HEK293 (cell line): ENCODE results near the gene SLC22A4.
A peak's percentile ranks its signal among the peaks of the same experiment; 100 is the strongest.

Source experiments
- ELK4 ChIP-seq: IDR thresholded peaks from 2 replicates; pipeline ENCODE4 v1.6.1; 2011; ENCODE audit warnings: mild to moderate bottlenecking, low read depth, low read length, borderline replicate concordance
- GFI1B ChIP-seq: fragments of 450-650 bp; formaldehyde crosslinking; IDR thresholded peaks from 2 replicates; pipeline ENCODE4 v1.5.1; 2016; ENCODE audit warnings: missing biosample characterization, missing genetic modification characterization
- HOXD13 ChIP-seq: sonication (generic); formaldehyde crosslinking; IDR thresholded peaks from 2 replicates; pipeline ENCODE4 v1.8.0; 2022; ENCODE audit warnings: missing genetic modification reagents, borderline replicate concordance
- MEIS1 ChIP-seq: sonication (generic); formaldehyde crosslinking; IDR thresholded peaks from 2 replicates; pipeline ENCODE4 v1.8.1; 2022; ENCODE audit warnings: missing genetic modification reagents, mild to moderate bottlenecking, borderline replicate concordance
- PATZ1 ChIP-seq: fragments of 450-650 bp; formaldehyde crosslinking; IDR thresholded peaks from 2 replicates; pipeline ENCODE4 v1.5.1; 2016; ENCODE audit warnings: missing biosample characterization, missing genetic modification characterization
- TSHZ1 ChIP-seq: fragments of 450-650 bp; formaldehyde crosslinking; IDR thresholded peaks from 2 replicates; pipeline ENCODE4 v1.5.1; 2016; ENCODE audit warnings: missing biosample characterization, missing genetic modification characterization, borderline replicate concordance
- YY1 ChIP-seq: fragments of 450-650 bp; formaldehyde crosslinking; IDR thresholded peaks from 2 replicates; pipeline ENCODE4 v1.5.1; 2018; ENCODE audit warnings: missing biosample characterization, missing genetic modification characterization
- ZBTB21 ChIP-seq: fragments of 450-650 bp; formaldehyde crosslinking; IDR thresholded peaks from 2 replicates; pipeline ENCODE4 v1.5.1; 2017; ENCODE audit warnings: missing biosample characterization, missing genetic modification characterization
- ZFP3 ChIP-seq: fragments of 450-650 bp; formaldehyde crosslinking; IDR thresholded peaks from 2 replicates; pipeline ENCODE4 v1.5.1; 2016; ENCODE audit warnings: low read depth, missing biosample characterization, missing genetic modification characterization
- ZNF10 ChIP-seq: fragments of 450-650 bp; formaldehyde crosslinking; IDR thresholded peaks from 2 replicates; pipeline ENCODE4 v1.5.1; 2017; ENCODE audit warnings: missing biosample characterization, missing genetic modification characterization
- ZNF121 ChIP-seq: fragments of 450-650 bp; formaldehyde crosslinking; IDR thresholded peaks from 2 replicates; pipeline ENCODE4 v1.5.1; 2016; ENCODE audit warnings: missing biosample characterization, missing genetic modification characterization
- ZNF148 ChIP-seq: fragments of 450-650 bp; formaldehyde crosslinking; IDR thresholded peaks from 2 replicates; pipeline ENCODE4 v1.5.0; 2017; ENCODE audit warnings: missing biosample characterization, missing genetic modification characterization, borderline replicate concordance
- ZNF157 ChIP-seq: fragments of 450-650 bp; formaldehyde crosslinking; IDR thresholded peaks from 2 replicates; pipeline ENCODE4 v1.5.1; 2016; ENCODE audit warnings: missing biosample characterization, missing genetic modification characterization
- ZNF175 ChIP-seq: fragments of 450-650 bp; formaldehyde crosslinking; IDR thresholded peaks from 2 replicates; pipeline ENCODE4 v1.5.1; 2016; ENCODE audit warnings: missing biosample characterization, missing genetic modification characterization
- ZNF274 ChIP-seq, 2 experiments: fragments of 200-500 bp in 1 of 2; fragments of 450-650 bp in 1 of 2; sonication (Bioruptor generic) in 1 of 2; formaldehyde crosslinking in 1 of 2; IDR thresholded peaks; 2 replicates each; pipeline versions ENCODE4 v1.5.1 to v1.6.1; 2014 to 2016; ENCODE audit warnings: borderline replicate concordance in 1 of 2, inconsistent platforms in 1 of 2, low read length in 1 of 2, missing biosample characterization in 1 of 2, missing genetic modification characterization in 1 of 2
- ZNF302 ChIP-seq: fragments of 450-650 bp; formaldehyde crosslinking; IDR thresholded peaks from 2 replicates; pipeline ENCODE4 v1.5.1; 2016; ENCODE audit warnings: missing biosample characterization, missing genetic modification characterization, low read depth
- ZNF366 ChIP-seq: fragments of 450-650 bp; formaldehyde crosslinking; conservative IDR thresholded peaks from 2 replicates; pipeline ENCODE4 v1.5.1; 2016; ENCODE audit warnings: missing biosample characterization, missing genetic modification characterization
- ZNF416 ChIP-seq: fragments of 450-650 bp; formaldehyde crosslinking; IDR thresholded peaks from 2 replicates; pipeline ENCODE4 v1.5.1; 2016; ENCODE audit warnings: missing biosample characterization, missing genetic modification characterization
- ZNF548 ChIP-seq: fragments of 450-650 bp; formaldehyde crosslinking; IDR thresholded peaks from 2 replicates; pipeline ENCODE4 v1.5.1; 2016; ENCODE audit warnings: missing biosample characterization, missing genetic modification characterization
- ZNF555 ChIP-seq: fragments of 450-650 bp; formaldehyde crosslinking; conservative IDR thresholded peaks from 2 replicates; pipeline ENCODE4 v1.5.1; 2017; ENCODE audit warnings: missing biosample characterization, mild to moderate bottlenecking, missing genetic modification characterization, inconsistent platforms
- ZNF558 ChIP-seq: fragments of 450-650 bp; formaldehyde crosslinking; IDR thresholded peaks from 2 replicates; pipeline ENCODE4 v1.5.1; 2016; ENCODE audit warnings: missing biosample characterization, missing genetic modification characterization
- ZNF561 ChIP-seq: fragments of 450-650 bp; IDR thresholded peaks from 2 replicates; pipeline ENCODE4 v1.5.1; 2018; ENCODE audit warnings: missing biosample characterization, missing genetic modification characterization, borderline replicate concordance
- ZNF626 ChIP-seq: fragments of 450-650 bp; sonication (Bioruptor Pico); formaldehyde crosslinking; IDR thresholded peaks from 2 replicates; pipeline ENCODE4 v1.5.1; 2018; ENCODE audit warnings: missing biosample characterization, missing genetic modification characterization, inconsistent platforms
- ZNF777 ChIP-seq: fragments of 450-650 bp; formaldehyde crosslinking; IDR thresholded peaks from 2 replicates; pipeline ENCODE4 v1.5.1; 2017; ENCODE audit warnings: missing biosample characterization, missing genetic modification characterization, borderline replicate concordance
- ZSCAN16 ChIP-seq: fragments of 450-650 bp; formaldehyde crosslinking; IDR thresholded peaks from 2 replicates; pipeline ENCODE4 v1.5.1; 2016; ENCODE audit warnings: missing biosample characterization, missing genetic modification characterization
- TF ChIP-seq, protein P1 (sequence below): fragments of 450-650 bp; formaldehyde crosslinking; IDR thresholded peaks from 2 replicates; pipeline ENCODE4 v1.5.1; 2016; ENCODE audit warnings: missing biosample characterization, missing genetic modification characterization, borderline replicate concordance
- TF ChIP-seq, protein P2 (sequence below): fragments of 450-650 bp; formaldehyde crosslinking; IDR thresholded peaks from 2 replicates; pipeline ENCODE4 v1.5.1; 2017; ENCODE audit warnings: missing biosample characterization, mild to moderate bottlenecking, missing genetic modification characterization, moderate library complexity

The SLC22A4 gene

GRCh38 chr5:132293992-132294727 is at the start of gene SLC22A4 (continued):
- TF ChIP-seq ZNF561 (tag by site-specific recombination) (peak; percentile 73; the same call in 1 of the 2 replicates), TSHZ1 (tag by site-specific recombination) (no peak), ZFP3 (no peak), ZNF548 (tag by site-specific recombination) (no peak), ZNF626 (tag by site-specific recombination) (no peak), YY1 (tag by site-specific recombination) (no peak), ZBTB21 (tag by site-specific recombination) (no peak; the same call in 1 of the 2 replicates), ELK4 (no peak), ZNF366 (tag by site-specific recombination) (no peak), HOXD13 (CRISPR knock-in tag) (no peak), PATZ1 (tag by site-specific recombination) (peak; percentile 90), ZNF175 (no peak), ZNF121 (tag by site-specific recombination) (peak; percentile 70; the same call in 1 of the 2 replicates), ZNF302 (no peak), ZSCAN16 (tag by site-specific recombination) (0 out of 2 replicates have a peak, but pooled peaks have one; percentile 38), ZNF157 (no peak), ZNF555 (no peak), ZNF777 (tag by site-specific recombination) (no peak), GFI1B (tag by site-specific recombination) (peak; percentile 43; the same call in 1 of the 2 replicates), ZNF10 (tag by site-specific recombination) (no peak), ZNF416 (no peak), MEIS1 (no peak), ZNF148 (no peak), ZNF274 (IDR thresholded peaks at IDR 0.05; ENCODE audit: low read length) (no peak), ZNF274 (tag by site-specific recombination; IDR thresholded peaks at IDR 0.05; ENCODE audit: borderline replicate concordance) (no peak), ZNF558 (no peak)
- TF ChIP-seq, protein P1, sequence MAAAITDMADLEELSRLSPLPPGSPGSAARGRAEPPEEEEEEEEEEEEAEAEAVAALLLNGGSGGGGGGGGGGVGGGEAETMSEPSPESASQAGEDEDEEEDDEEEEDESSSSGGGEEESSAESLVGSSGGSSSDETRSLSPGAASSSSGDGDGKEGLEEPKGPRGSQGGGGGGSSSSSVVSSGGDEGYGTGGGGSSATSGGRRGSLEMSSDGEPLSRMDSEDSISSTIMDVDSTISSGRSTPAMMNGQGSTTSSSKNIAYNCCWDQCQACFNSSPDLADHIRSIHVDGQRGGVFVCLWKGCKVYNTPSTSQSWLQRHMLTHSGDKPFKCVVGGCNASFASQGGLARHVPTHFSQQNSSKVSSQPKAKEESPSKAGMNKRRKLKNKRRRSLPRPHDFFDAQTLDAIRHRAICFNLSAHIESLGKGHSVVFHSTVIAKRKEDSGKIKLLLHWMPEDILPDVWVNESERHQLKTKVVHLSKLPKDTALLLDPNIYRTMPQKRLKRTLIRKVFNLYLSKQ: no peak
- TF ChIP-seq, protein P2, sequence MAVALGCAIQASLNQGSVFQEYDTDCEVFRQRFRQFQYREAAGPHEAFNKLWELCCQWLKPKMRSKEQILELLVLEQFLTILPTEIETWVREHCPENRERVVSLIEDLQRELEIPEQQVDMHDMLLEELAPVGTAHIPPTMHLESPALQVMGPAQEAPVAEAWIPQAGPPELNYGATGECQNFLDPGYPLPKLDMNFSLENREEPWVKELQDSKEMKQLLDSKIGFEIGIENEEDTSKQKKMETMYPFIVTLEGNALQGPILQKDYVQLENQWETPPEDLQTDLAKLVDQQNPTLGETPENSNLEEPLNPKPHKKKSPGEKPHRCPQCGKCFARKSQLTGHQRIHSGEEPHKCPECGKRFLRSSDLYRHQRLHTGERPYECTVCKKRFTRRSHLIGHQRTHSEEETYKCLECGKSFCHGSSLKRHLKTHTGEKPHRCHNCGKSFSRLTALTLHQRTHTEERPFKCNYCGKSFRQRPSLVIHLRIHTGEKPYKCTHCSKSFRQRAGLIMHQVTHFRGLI (tag by site-specific recombination): peak; percentile 88
